Naive B cell (primary cell): ENCODE measurements around the gene OS9. TPM values are rescaled to one million over a fixed set of nuclear protein-coding genes. Genes with fewer than 3 reads are reported as not detected.

ENCODE experiments used
- ATAC-seq, 2 donors: fragments of 150-1000 bp; cut with Tn5 transposase; 2 replicates each; pipeline ENCODE4 v1.10.0; 2021; ENCODE audit warnings: low read depth in 2 of 2, mild to moderate bottlenecking in 2 of 2, moderate library complexity in 2 of 2
- DNase-seq: peaks from one replicate; pipeline ENCODE4 v3.0.0; 2022
- H3K27ac Mint-ChIP-seq, 6 donors: one replicate each; pipeline ENCODE4 v1.8.0; 2020 to 2022; ENCODE audit warnings: mild to moderate bottlenecking in 6 of 6, mixed read lengths in 6 of 6, moderate library complexity in 5 of 6, inconsistent platforms in 2 of 6
- H3K27me3 Mint-ChIP-seq, 3 donors: one replicate each; pipeline ENCODE4 v1.8.0; 2021 to 2022; ENCODE audit warnings: mixed read lengths in 3 of 3, mild to moderate bottlenecking in 1 of 3
- H3K36me3 Mint-ChIP-seq, 2 donors: one replicate each; pipeline ENCODE4 v1.8.0; 2020 to 2022; ENCODE audit warnings: mixed read lengths in 2 of 2, inconsistent platforms in 1 of 2, mild to moderate bottlenecking in 1 of 2
- H3K4me1 Mint-ChIP-seq, 3 donors: one replicate each; pipeline ENCODE4 v1.8.0; 2020 to 2022; ENCODE audit warnings: mixed read lengths in 3 of 3, inconsistent platforms in 1 of 3, mild to moderate bottlenecking in 1 of 3, moderate library complexity in 1 of 3
- H3K4me3 Mint-ChIP-seq, 8 donors: one replicate each; pipeline ENCODE4 v1.8.0; 2020 to 2022; ENCODE audit warnings: mild to moderate bottlenecking in 8 of 8, mixed read lengths in 8 of 8, moderate library complexity in 8 of 8, inconsistent platforms in 2 of 8
- H3K9me3 Mint-ChIP-seq, 7 donors: one replicate each; pipeline ENCODE4 v1.8.0; 2020 to 2022; ENCODE audit warnings: mixed read lengths in 7 of 7, mild to moderate bottlenecking in 5 of 7, inconsistent platforms in 2 of 7, moderate library complexity in 1 of 7
- polyA plus RNA-seq, 6 donors: library from polyadenylated mRNA; unstranded; fragments of 300-500 nt; fragmentation: Illumina TruSeq; gene quantifications; one replicate each; pipeline ENCODE4 v1.2.3, GENCODE V29; 2021; ENCODE audit warnings: low read depth in 6 of 6

The OS9 gene
- polyA plus RNA-seq, 6 donors from 2014 or later, result 72.0 to 87.9 (median 77.1) TPM

DNA sequence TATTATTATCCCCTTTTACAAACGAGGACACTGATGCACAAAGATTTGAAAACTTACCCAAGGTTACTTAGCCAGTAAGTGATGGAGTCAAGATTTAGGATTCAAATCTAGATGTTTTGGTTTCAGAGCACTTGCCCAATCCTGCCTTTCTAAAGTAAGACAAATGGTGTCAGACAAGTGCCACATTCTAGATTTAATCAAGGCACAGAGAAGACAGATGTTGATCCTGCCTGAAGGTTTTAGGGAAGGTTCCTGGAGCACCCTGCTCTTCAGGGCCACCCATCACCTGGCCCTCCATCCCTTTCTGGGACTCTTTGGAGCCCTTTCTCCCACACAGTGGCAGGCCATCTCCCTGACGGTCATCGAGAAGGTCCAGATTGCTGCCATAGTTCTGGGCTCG is 63.8 kb downstream of the OS9 start:
- Mint-ChIP-seq H3K36me3 (peaks cover 7 to 8% of the 10 kb centered on the region in 2 donors), H3K27ac (peak overlapping the region in 1 of 6 donors; percentile 83), H3K27me3 (no peaks in the 10 kb centered on the region), H3K9me3 (no peaks in the 10 kb centered on the region), H3K4me1 (peaks cover 61 to 66% (median 65%) of the 10 kb centered on the region in 3 donors), H3K4me3 (peak overlapping the region in 3 of 8 donors; percentile 30 to 55 (median 46))
- no peak for ATAC-seq
- no peak for DNase-seq

DNA sequence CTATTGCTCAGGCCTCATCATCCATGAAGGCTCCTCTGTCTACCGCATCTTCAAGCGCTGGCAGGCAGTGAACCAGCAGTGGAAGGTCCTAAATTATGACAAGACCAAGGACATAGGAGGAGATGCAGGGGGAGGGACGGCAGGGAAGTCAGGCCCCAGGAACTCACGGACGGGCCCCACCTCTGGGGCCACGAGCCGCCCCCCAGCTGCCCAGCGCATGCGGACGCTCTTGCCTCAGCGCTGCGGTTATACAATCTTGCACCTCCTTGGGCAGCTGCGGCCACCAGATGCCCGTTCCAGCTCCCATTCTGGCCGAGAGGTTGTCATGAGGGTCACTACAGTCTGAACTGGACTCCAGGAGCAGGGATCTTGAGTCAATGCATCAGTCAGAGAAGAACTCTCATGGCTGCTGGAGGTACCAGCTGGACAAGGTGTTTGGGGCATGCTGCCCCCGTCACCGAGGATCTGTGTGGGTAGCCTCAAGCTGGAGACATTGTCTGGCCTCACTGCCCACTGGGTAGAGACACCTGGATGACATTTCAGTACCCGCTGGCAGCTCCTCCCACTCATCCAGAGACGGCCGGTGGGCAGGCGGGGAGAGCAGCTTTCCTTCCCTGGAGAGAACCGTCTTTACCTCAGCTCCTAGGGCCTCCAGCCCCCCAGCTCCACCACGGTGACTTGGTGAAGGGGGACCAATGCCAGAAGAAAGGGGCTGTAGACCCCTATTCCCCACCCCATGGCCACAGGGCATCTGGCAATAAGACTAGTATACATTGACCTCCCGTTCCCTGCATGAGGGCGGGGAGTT is 64.8 kb downstream of the OS9 start:
- DNase-seq (no peak), ATAC-seq (no peak)
- peak overlapping the region in 4 of 8 donors; percentile 44 to 74 (median 52) for H3K4me3 Mint-ChIP-seq
- H3K27me3 Mint-ChIP-seq, result no peaks in the 10 kb centered on the region
- H3K36me3 Mint-ChIP-seq, result peaks cover 7 to 8% of the 10 kb centered on the region in 2 donors
- H3K9me3 Mint-ChIP-seq, result no peaks in the 10 kb centered on the region
- peak overlapping the region in 2 of 6 donors; percentile 49 to 74 for H3K27ac Mint-ChIP-seq
- H3K4me1 Mint-ChIP-seq, result peaks cover 53 to 64% (median 59%) of the 10 kb centered on the region in 3 donors

DNA sequence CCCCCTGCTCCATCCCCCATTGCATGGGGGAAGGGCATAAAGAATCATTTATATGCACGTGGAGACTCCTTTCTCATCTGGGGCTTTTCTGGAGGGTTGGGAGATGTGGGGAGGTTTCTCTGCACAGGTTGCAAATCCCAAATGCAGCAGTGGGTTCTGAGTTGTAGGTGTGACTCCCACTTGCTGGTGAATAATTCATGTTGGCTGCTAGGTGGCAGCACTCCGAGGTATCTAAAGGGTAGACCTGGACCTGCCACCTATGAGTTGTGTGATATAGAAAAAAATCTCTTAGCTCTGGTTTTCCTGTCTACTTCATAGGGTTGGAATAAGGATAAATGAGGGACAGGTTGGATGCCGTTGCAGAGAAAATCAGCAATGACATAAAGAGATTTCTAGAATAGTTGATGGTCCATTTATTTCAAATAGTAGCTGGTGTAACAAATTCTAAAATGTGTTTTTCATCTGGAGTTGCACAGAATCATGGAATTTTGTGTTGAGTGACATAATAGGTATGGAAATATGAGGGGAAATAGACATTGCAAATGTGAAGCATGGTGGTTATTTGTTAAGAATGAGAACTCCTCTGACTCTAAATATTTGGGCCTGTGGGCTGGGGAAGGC is 65.5 kb downstream of the OS9 start:
- Mint-ChIP-seq H3K9me3 (no peaks in the 10 kb centered on the region), H3K27me3 (peaks cover 0 to 6% (median 5%) of the 10 kb centered on the region in 3 donors), H3K27ac (peak overlapping the region in 4 of 6 donors; percentile 49 to 76 (median 70)), H3K4me3 (peak overlapping the region in 3 of 8 donors; percentile 16 to 74 (median 45)), H3K4me1 (peaks cover 50 to 62% (median 59%) of the 10 kb centered on the region in 3 donors), H3K36me3 (peaks cover 7 to 8% of the 10 kb centered on the region in 2 donors)
- DNase-seq (no peak), ATAC-seq (peak in 1 of 2 donors; percentile 11)

DNA sequence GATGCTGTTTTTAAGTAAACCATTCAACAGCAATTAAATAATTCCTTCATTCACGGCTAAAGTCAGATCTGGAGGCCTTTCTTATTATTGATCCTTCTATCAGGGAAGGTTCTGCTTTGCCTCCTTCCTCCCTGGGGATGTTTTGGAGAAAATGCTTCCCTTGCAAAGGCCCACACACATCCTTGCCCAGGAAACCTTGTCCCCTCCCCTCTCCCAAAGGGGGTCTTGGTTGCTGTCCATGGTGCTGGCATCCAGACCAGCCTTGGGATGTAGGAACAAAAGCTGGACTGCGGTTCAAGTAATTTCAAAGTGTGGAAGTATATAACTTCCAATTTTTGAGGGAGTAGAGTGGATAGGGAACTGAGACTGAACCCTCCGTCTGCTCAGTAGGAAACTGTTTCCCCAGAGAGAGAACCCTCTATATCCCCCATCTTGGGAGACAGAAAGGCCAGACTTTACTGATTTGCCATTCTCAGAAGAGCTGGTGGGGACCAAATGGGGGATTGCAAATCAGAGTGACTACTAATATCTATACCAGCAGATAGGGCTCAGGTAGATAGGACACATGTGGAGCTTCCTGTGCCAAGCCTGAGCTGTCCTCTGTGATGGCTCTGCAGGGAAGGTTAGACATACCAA is 66.5 kb downstream of the OS9 start:
- Mint-ChIP-seq H3K4me3 (peak overlapping the region in 1 of 8 donors; percentile 74), H3K9me3 (no peaks in the 10 kb centered on the region), H3K36me3 (peaks cover 7 to 8% of the 10 kb centered on the region in 2 donors), H3K27ac (peak overlapping the region in 1 of 6 donors; percentile 26), H3K4me1 (peaks cover 54 to 67% (median 65%) of the 10 kb centered on the region in 3 donors), H3K27me3 (peaks cover 0 to 15% (median 13%) of the 10 kb centered on the region in 3 donors)
- ATAC-seq (no peak), DNase-seq (no peak)

DNA sequence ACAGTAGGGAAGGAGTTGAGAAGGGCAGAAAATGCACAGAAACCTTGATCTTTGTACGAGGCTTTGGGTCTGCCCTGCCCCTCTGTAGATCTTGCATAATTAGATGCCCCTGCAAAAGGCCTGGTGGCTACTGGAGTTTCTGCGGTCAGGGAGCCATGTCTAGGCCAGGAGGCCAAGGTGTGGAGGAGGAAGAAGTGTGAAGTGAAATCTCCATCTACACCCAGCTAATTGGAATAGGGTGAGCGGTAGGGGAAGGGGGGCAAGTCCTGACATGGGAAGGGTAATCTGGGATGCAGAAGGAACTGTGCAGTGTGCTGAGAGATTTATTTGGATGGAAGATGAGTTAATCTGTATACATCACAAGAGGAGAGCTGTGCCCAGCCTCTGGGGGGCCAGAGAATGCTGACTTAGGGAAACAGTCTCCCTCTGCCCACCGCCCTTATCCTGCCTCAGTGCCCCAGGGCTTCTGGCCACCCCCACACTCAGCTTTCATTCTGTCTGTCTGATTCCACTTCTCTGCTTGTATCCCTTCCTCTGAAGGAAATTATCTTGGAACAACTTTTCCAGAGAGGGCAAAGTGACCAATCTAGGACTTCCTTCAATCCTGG is 67.6 kb downstream of the OS9 start:
- Mint-ChIP-seq H3K4me1 (peaks cover 56 to 69% (median 68%) of the 10 kb centered on the region in 3 donors), H3K9me3 (no peaks in the 10 kb centered on the region), H3K4me3 (peak overlapping the region in 1 of 8 donors; percentile 6), H3K36me3 (peaks cover 7 to 8% of the 10 kb centered on the region in 2 donors), H3K27me3 (peaks cover 4 to 25% (median 19%) of the 10 kb centered on the region in 3 donors), H3K27ac (peak overlapping the region in 1 of 6 donors; percentile 53)
- no peak for ATAC-seq
- no peak for DNase-seq

DNA sequence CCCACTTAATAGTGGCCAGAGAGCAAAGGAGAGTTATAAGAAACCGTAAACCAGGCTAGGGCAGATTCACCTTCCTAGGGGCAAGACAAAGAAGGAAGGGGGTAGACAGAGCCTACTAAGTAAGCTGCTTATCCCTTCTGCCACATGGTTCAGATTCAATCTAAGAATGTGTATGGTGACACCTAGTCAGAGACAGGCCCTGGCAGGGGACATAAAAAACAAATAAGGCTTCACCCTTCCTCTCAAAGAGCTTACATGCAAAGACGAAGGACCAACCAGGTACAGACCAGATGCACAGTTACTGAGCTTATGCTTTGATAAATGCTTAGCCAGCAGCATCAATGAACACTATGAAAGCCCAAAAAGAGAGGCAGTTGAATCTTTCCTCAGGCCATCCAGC is 68.5 kb downstream of the OS9 start:
- peaks cover 11 to 30% (median 29%) of the 10 kb centered on the region in 3 donors for H3K27me3 Mint-ChIP-seq
- no peaks in the 10 kb centered on the region for H3K9me3 Mint-ChIP-seq
- peaks cover 7 to 8% of the 10 kb centered on the region in 2 donors for H3K36me3 Mint-ChIP-seq
- DNase-seq (no peak), ATAC-seq (no peak)
- peak overlapping the region in 1 of 8 donors; percentile 81 for H3K4me3 Mint-ChIP-seq
- no peak overlapping the region for H3K27ac Mint-ChIP-seq
- peaks cover 52 to 66% (median 65%) of the 10 kb centered on the region in 3 donors for H3K4me1 Mint-ChIP-seq

DNA sequence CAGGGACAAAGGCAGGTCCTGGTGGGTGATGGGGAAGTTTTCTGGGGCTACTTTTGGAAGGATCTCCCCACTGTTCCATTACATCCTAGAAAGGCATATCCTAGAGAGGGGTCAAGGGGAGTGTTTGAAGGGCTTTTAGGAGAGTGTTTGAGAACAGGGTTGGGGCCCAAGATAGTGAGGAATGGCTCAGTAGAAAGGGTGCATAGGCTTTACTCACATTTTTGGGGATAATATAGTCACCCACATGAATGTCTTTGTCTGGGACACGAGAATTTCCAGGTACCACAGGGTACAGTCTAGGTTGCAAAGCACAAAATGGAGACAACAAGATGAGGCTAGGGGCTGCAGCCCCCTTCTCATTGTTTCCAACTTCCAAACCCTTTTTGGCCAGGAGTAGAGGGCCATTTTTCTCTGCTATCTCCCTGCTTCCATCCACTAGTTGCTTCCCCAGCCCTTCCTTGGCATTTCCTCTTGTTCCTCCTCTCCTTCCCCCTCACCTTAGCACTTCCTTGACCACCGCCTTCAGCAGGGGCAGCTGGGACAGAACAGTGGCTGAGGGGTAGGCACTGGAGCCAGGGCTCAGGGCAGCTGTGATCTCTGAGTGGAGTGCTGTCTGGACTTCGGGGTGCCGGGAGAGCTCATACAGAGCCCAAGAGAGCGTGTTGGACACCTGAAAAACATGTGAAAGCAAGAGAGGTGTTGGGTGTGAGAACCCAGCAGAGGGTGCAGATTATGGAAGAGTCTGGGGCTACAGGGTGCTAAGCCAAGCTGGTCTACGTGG is 70.1 kb downstream of the OS9 start:
- Mint-ChIP-seq H3K4me3 (peak overlapping the region; percentile 9 to 93 (median 90)), H3K27ac (peak overlapping the region in 1 of 6 donors; percentile 37), H3K36me3 (peaks cover 0 to 8% of the 10 kb centered on the region in 2 donors), H3K9me3 (no peaks in the 10 kb centered on the region), H3K4me1 (peaks cover 46 to 57% (median 54%) of the 10 kb centered on the region in 3 donors), H3K27me3 (peaks cover 14 to 40% (median 30%) of the 10 kb centered on the region in 3 donors)
- no peak for DNase-seq
- no peak for ATAC-seq

DNA sequence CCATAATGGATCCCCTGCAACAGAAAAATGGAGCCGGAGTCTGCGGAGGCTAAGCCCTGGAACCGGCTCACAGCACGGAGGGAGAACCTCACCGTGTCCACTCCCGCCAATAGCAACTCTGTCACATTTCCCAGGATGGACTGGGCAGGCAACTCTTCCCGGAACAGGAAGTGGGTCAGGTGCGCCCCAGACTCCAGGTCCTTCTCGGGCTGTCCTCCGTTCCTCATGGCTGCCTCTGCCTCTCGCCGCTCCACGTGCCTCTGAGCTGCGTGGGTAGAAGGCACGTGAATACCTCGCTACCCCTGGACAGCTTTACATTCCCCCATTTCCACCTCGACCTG is 70.7 kb downstream of the OS9 start:
- peak overlapping the region in 7 of 8 donors; percentile 81 to 93 (median 90) for H3K4me3 Mint-ChIP-seq
- H3K4me1 Mint-ChIP-seq, result peaks cover 41 to 52% (median 49%) of the 10 kb centered on the region in 3 donors
- ATAC-seq (peak; percentile 21 to 24), DNase-seq (no peak)
- H3K36me3 Mint-ChIP-seq, result peaks cover 0 to 4% of the 10 kb centered on the region in 2 donors
- peaks cover 14 to 40% (median 30%) of the 10 kb centered on the region in 3 donors for H3K27me3 Mint-ChIP-seq
- H3K27ac Mint-ChIP-seq, result peak overlapping the region in 3 of 6 donors; percentile 34 to 79 (median 71)
- H3K9me3 Mint-ChIP-seq, result no peaks in the 10 kb centered on the region

DNA sequence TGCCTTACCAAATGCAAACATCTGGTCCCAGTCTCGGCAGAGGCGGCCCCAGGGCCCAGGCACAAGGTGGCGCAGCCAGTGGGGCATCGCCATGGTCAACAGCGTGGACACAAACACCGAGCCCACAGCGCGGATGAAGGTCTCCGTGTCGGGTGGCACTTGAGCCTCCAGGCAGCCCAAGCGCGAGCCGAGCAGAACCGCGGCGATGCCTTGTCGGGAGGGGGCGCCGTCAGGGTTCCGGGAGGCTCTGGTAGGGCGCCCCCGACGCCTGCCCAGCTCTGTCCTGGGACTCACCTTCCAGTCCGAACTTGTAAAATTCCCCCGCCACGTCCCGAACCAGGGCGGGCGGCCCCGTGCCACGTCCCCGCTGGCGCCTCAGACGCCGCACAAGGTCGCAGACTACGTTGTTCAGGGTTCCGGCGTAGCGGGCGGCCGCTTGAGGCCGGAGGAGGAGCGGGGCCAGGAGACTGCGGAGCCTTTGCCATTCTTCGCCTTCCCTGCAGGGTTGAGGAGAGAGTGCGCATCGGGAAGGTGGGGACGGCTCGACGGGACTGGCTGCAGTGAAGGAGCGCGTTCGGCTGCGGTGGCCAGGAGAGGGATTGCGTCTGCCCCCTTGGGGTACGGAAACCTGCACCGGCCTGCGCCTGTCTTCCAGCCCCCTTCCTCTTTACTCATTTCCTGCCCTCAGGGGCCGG is 71.2 kb downstream of the OS9 start:
- Mint-ChIP-seq H3K4me3 (peak overlapping the region; percentile 81 to 94 (median 90)), H3K9me3 (no peaks in the 10 kb centered on the region), H3K4me1 (peaks cover 39 to 48% (median 47%) of the 10 kb centered on the region in 3 donors), H3K36me3 (peaks cover 0 to 5% of the 10 kb centered on the region in 2 donors), H3K27ac (peak overlapping the region in 4 of 6 donors; percentile 34 to 84 (median 68)), H3K27me3 (peaks cover 14 to 40% (median 30%) of the 10 kb centered on the region in 3 donors)
- ATAC-seq (peak; percentile 76 to 78), DNase-seq (no peak)

DNA sequence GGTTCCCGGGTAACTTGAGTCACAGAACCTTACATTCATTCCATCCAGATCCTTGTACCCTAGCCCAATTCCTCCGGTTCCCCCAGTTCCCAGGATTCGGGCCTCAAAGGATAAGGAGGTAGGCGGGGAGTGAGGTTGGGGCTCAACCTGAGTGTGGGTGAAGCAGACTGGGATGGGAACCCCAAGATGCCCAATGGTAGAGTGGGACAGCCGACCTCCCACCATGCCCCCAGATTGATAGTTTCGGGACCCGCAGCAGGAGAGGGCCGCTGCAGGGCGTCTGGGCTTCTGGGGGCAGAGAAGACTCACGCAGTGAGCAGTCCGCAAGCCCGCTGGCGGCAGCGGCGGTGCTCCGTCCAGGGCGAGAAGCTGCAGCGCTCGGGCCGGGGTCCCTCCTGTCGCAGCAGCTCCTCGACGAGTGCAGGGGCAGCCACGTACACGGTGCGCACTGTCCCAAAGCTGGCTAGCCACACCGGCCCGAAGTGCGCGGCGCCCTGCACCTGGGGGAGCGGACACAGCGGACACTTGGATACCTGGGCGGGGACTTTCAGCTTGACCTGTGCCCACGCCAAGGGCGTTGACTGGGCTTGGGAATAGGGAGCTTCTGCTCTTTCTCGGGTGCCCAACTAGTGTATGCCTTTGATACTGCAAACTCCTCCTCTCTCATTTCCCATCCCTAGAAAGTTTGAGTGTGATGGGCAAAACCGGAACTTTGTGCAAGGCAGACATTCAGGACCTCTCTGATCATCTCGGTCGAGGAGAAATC is 71.9 kb downstream of the OS9 start:
- peak overlapping the region in 4 of 6 donors; percentile 57 to 84 (median 68) for H3K27ac Mint-ChIP-seq
- H3K27me3 Mint-ChIP-seq, result peaks cover 14 to 40% (median 30%) of the 10 kb centered on the region in 3 donors
- DNase-seq, result no peak
- peak; percentile 9 to 18 for ATAC-seq
- H3K36me3 Mint-ChIP-seq, result peaks cover 0 to 5% of the 10 kb centered on the region in 2 donors
- peaks cover 39 to 43% (median 41%) of the 10 kb centered on the region in 3 donors for H3K4me1 Mint-ChIP-seq
- H3K9me3 Mint-ChIP-seq, result no peaks in the 10 kb centered on the region
- H3K4me3 Mint-ChIP-seq, result peak overlapping the region; percentile 81 to 94 (median 90)
